RPMI8226 (cell line): ENCODE measurements around the gene TSEN2.
A peak's percentile ranks its signal among the peaks of the same experiment; 100 is the strongest.
"Not testable (repeated sequence)": the region's sequence is repeated elsewhere in the genome, so short reads cannot be mapped to it uniquely, and the experiment has no call there.

Source experiments
- DNase-seq: peaks from one replicate; pipeline ENCODE4 v3.0.0-alpha.2; 2015

TSEN2 gene

GRCh38 chr3:12507591-12508281 lies 23.5 kb downstream of the TSEN2 start:
- DNase-seq: no peak

DNA sequence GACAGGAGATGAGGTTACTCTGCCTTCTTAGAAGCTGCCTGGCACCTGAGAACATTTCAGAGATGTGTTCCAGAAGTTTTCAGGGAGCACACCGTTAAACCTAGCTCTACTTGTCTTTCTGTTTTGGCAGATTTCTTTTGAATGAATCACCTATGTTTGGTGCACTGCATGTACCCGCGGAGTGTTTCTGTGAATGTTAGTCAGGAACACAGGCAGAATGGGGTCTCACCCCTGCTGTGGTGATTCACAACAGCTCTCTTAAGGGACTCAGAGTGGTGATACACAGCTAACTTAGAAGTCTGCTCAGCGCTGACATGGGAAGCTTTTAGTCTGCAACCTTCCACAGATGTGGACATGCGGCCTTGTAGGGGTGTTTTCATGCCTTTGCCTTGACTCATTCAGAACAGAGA lies 24.0 kb downstream of the TSEN2 start:
- no peak for DNase-seq

GRCh38 chr3:12509466-12509865 lies 25.2 kb downstream of the TSEN2 start:
- DNase-seq: no peak

- DNase-seq: no peak
Measured at GRCh38 chr3:12512534-12513118, 28.3 kb downstream of the TSEN2 start.

- no peak for DNase-seq
Measured at GRCh38 chr3:12513694-12514446, 29.6 kb downstream of the TSEN2 start.

DNA sequence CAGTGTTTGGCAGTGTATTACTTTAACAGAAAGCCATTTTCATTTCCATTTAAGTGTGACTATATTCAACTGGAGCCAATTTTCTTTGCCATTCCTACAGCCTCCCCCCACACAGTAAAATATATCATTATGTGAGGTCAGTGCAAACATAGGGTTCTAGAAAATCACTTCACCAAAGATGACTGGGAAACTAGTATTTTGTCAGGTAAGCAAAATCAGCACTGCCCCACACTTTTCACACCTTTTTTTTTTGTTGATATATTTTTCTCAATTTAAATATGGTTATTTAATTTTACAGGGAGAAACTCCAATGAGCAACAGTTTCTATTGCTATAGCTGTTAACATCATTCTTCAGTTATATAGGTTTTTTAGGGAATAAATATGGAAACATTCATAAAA lies 31.4 kb downstream of the TSEN2 start:
- DNase-seq: no peak

DNA sequence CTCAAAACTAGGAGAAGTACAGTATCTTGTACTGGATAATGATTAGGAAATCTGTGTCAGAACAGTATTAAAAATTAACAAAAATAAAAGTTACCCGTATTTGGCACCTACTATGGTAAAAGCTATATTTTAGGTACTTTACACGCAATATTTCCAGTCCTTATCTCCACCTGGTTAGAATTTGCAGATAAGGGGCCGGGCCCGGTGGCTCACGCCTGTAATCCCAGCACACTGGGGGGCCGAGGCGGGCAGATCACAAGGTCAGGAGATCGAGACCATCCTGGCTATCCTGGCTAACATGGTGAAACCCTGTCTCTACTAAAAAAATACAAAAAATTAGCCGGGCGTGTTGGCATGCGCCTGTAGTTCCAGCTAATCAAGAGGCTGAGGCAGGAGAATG lies 32.6 kb downstream of the TSEN2 start:
- no peak for DNase-seq

- DNase-seq: no peak
Measured at GRCh38 chr3:12518261-12519028, 34.2 kb downstream of the TSEN2 start.

GRCh38 chr3:12521010-12521409 lies 36.7 kb downstream of the TSEN2 start:
- no peak for DNase-seq

- DNase-seq: no peak
Measured at GRCh38 chr3:12522721-12523120, 38.4 kb downstream of the TSEN2 start.

DNA sequence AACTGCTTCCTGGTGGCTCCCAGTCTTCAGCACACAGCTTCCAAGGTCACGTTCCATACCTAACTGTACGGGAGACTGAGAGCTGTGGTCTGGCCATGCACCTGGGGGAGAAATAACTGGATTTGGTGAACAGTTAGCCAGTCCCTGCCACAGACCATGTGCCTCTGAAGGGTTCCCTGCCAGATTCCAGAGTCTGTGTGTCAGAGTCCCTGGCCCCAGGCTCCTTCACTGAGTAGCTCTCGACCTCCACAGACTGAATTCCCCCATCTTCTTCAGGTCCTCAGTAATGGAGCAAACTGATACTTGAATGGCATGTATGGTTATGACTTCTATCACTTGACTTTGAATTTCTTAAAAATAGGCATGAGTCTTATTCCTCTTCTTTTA lies 43.5 kb downstream of the TSEN2 start:
- no peak for DNase-seq

- no peak for DNase-seq
Measured at GRCh38 chr3:12532182-12532581, 47.9 kb downstream of the TSEN2 start.

- no peak for DNase-seq
Measured at GRCh38 chr3:12536423-12536822, 52.1 kb downstream of the TSEN2 start.

DNA sequence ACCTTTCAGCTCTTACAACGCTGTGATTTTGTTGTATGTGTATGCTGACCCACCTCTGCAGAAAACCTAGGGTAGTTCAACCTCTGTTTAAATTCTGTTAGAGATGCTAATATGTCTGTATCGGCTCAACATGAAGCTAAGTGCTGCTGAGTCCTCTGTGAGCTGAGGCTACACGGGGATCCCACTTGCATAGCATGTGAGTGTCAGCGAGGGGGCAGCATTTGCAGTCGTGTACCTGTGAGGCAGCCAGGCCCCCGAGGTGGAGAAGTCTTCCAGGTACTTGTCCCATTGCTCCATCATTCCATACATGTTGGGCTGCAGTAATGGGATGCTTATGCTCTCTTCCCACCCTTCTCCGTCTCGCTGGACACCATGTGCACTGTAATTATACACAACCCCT lies 57.3 kb downstream of the TSEN2 start:
- DNase-seq: no peak

DNA sequence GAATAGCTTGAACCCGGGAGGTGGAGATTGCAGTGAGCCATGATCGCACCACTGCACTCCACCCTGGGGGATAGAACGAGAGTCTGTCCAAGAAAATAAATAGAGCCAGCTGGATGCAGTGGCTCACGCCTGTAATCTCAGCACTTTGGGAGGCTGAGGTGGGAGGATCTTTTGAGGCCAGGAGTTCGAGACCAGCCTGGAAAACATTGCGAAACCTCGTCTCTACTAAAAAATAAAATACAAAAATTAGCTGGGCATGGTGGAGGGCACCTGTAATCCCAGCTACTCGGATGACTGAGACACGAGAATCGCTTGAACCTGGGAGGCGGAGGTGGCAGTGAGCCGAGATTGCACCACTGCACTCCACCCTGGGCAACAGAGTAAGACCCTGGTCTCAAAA lies 59.2 kb downstream of the TSEN2 start:
- not testable (repeated sequence) for DNase-seq

DNA sequence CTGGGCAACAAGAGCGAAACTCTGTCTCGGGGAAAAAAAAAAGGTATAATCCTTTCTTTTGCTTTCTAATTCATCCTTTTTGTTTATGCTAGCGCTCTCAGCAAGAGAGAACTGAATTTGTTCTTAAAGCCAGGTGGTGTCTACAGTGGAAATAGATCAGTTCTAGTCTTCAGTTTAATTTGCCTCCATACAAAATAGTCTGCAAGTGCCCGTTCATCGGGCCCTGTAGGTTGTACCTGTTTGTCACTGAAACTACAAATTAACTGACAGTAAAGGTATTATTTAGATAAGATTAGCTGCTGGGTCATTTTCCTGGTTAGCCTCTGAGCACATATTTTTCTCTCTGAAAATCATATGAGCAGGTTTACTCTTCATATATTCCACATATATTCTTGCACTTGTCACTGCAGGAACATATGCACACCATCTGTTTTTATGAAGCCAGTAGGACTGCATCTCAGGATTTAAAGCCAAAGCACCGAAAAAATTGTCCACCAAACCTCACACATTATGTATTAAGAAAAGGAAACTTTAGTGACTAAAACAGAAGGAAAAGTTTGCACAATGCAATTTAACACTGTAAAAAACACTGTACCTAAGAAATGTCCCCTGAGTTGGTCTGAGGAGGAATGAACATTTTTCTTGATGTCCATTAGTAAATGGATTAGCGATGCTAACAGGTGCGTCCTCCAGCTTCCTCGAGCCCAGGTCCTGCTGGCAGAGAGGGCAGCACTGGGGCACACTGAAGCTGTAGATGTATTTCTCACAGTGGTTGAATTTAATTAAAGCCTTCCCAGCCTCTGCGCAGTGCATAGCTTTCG lies 60.6 kb downstream of the TSEN2 start:
- no peak for DNase-seq

DNA sequence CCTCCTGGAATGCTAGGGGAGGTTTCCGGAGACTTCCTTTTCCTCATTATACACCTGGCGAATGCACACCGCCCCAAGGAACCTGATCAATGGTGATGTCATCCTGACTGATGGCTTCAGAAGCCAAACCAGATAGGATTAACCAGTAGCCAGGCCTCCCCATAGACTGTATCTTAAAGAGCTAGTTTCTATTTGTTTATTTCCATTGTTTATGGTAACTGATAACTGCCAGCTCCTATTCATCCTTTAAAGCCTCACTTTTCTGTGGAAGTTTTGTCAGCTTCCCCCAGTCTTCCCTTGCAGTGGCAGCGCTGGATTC lies 61.2 kb downstream of the TSEN2 start, which contains the start of gene MKRN2OS:
Gene MKRN2OS, minus strand, starts transcription at position 27 of the 319 bp plus-strand sequence. CDS start 35 bp downstream, outside the sequence.
- DNase-seq: no peak

DNA sequence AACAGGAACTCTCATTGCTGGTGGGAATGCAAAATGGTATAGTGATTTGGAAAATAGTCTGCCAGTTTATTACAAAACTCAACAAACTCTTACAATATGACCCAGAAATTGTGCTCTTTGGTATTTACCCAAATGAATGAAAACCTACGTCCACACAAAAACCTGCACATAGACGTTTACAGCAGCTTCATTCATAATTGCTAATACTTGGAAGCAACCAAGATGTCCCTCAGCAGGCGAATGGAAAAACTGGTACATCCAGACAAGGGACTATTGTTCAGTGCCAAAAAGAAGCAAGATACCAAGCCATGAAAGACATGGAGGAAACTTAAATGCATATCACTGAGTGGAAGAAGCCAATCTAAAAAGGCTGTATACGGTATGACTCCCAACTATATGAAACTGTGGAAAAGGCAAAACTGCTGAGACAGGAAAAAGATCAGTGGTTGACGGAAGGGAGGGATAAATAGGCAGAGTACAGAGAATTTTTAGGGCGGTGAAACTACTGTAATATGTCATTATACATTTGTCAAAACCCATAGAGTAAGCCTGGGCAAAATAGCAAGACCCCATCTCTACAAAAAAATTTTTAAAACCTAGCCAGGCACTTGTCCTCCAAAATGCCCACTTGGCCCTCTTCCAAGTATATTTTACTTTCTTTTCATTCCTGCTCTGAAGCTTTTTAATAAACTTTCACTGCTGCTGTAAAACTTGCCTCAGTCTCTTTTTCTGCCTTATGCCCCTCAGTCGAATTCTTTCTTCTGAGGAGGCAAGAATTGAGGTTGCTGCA lies 65.9 kb downstream of the TSEN2 start:
- DNase-seq: no peak

DNA sequence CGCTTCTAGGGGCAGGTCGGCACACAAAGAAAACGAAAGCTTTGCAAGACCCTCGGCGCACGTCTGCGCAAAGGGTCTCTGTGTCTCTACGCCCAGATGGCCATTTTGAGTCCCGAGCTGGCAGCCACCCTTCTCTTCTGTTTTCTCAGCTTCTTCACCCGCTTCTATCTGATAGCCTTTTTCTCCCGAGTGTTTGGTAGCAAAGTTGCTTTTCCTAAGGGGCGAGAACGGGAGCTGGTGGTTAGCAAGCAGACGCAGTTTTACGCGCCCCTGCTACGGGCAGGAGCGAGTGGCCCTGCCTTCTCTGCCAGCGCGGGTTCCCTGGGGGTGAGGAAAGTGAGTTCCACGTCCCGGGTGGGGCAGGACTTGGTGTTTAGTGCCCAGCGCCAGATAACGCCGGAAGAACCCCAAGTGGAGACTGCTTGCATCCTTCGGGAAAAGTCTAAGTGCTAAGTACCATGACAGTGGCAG lies 69.7 kb downstream of the TSEN2 start:
- peak; percentile 6 for DNase-seq

- peak; percentile 25 for DNase-seq
Measured at GRCh38 chr3:12556314-12556689, 72.0 kb downstream of the TSEN2 start.

- peak; percentile 91 for DNase-seq
Measured at GRCh38 chr3:12556690-12557472, 72.6 kb downstream of the TSEN2 start, which contains the start of gene MKRN2. Gene MKRN2, plus strand, starts transcription at chr3:12557087. Its CDS starts 64 bp downstream, at chr3:12557151.
